GM19238 (cell line): Measurements from ENCODE around the gene TMPRSS11E.
"Not testable (repeated sequence)": the region's sequence is repeated elsewhere in the genome, so short reads cannot be mapped to it uniquely, and the experiment has no call there.

Experiments used
- DNase-seq: peaks from one replicate; pipeline ENCODE4 v3.0.0; 2011; ENCODE audit warnings: low spot score; ENCODE audit not compliant: insufficient read length

Gene TMPRSS11E

DNA sequence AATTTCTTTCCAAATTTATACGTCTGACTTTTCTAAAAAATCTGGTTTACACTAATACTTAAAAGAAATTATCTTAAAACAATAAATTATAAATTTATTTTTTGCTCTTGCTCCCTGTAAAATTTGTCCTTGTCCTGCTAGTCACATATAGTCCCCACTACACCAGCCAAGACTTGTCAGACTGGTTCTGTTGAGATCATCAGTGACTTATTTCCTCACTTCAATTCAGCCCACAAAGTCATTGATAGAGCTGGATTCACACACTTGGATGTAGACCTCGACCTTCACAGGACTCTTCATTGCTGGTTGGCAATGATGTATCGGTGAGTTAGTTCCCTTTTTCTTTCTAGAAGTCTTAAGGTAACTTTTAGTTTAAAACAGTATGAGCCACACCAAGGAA lies at the start of gene TMPRSS11E:
Gene TMPRSS11E (plus strand): TSS at position 263 of the 400 bp plus-strand sequence. CDS start 50 bp downstream, at position 313.
- no peak for DNase-seq

- DNase-seq: no peak
Measured at GRCh38 chr4:68399306-68399705, 48.0 kb upstream of the TMPRSS11E start.

- DNase-seq: no peak
Measured at GRCh38 chr4:68401231-68401630, 46.0 kb upstream of the TMPRSS11E start.

- no peak for DNase-seq
Measured at GRCh38 chr4:68404153-68404552, 43.1 kb upstream of the TMPRSS11E start.

DNA sequence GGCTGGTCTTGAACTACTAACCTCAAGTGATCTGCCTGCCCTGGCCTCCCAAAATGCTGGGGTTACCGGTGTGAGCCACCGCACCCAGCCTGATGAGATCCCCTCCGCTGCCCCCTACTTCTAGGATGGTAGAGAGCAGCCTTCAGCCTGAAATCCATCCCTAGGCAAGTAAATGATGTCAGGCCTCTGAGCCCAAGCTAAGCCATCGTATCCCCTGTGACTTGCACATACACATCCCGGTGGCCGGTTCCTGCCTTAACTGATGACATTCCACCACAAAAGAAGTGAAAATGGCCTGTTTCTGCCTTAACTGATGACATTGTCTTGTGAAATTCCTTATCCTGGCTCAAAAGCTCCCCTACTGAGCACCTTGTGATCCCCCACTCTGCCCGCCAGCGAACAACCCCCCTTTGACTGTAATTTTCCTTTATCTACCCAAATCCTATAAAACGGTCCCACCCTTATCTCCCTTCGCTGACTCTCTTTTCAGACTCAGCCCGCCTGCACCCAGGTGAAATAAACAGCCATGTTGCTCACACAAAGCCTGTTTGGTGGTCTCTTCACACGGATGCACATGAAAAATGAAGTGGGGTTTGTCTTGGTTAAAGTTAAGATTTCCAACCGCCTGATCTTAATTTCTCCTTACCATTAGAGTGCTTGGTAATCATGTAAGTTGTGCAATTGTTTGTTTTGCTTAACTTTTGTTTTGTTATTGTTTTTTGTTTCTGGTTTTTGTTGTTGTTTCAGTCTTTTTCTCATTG lies 41.4 kb upstream of the TMPRSS11E start:
- not testable (repeated sequence) for DNase-seq

GRCh38 chr4:68406479-68406859 lies 40.8 kb upstream of the TMPRSS11E start:
- DNase-seq: no peak

DNA sequence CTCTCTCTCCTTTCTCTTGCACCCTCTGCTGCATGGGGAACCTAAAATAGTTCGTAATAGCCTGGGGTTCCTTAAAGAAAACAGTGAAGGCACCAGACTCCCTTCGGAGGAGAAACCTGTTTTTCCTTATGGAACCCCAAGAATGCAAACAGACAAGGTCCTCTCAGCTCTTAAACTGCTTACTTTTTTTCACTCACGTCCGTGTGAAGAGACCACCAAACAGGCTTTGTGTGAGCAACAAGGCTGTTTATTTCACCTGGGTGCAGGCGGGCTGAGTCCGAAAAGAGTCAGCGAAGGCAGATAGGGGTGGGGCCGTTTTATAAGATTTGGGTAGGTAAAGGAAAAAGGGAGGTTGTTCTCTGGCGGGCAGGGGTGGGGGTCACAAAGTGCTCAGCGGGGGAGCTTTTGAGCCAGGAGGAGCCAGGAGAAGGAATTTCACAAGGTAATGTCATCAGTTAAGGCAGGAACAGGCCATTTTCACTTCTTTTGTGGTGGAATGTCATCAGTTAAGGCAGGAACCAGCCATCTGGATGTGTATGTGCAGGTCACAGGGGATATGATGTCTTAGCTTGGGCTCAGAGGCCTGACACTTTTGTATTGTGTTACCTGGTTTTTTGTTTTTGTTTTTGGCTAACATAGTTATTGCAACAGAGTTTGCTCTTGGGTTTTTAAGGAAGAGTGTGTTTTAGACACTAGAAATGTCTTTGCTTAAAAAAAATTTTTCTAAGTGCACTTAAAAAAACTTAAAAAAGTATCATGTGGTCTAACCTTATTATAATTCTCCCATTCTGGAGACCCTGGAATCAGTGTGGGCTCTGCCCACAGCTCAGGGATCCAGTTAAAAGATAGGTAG lies 40.0 kb upstream of the TMPRSS11E start:
- DNase-seq: not testable (repeated sequence)

DNA sequence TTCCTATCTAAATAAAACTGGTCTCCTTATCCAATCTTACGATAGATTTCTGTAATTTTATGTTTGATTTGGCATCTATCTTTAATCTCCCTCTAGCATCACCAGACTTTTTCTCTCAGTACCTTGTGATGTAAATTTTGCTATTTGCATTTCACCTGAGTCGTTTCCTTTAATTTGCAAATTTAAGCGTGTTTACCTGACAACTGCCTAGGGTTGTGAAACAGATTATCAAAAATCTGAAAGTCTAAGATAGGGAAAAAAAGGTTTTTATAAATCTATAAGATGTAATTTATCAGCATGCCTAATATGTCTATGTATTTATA lies 39.4 kb upstream of the TMPRSS11E start:
- DNase-seq: no peak

DNA sequence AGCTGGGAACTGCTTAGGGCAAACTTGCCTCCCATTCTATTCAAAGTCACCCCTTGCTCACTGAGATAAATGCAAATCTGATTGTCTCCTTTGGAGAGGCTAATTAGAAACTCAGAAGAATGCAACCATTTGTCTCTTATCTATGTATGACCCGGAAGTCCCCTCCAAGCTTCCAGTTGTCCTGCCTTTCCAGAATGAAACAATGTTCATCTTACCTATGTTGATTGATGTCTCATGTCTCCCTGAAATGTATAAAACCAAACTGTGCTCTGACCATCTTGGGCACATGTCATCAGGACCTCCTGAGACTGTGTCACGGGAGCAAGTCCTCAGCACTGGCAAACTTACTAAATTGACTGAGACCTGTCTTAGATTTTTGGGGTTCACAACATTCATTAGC lies 37.1 kb upstream of the TMPRSS11E start:
- DNase-seq: no peak

GRCh38 chr4:68410643-68411042 lies 36.6 kb upstream of the TMPRSS11E start:
- no peak for DNase-seq

DNA sequence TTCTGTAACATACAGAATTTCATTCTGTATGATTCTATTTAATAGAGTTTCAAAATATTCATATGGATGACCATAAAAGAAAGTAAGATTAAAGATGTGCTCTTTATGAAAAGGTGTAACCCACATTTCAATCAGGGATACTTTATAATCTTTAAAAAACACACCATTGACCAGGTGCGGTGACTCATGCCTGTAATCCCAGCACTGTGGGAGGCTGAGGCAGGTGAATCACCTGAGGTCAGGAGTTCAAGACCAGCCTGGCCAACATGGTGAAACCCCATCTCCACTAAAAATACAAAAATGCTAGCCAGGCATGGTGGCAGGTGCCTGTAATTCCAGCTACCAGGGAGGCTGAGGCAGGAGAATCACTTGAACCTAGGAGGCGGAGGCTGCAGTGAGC lies 35.2 kb upstream of the TMPRSS11E start:
- DNase-seq: not testable (repeated sequence)

DNA sequence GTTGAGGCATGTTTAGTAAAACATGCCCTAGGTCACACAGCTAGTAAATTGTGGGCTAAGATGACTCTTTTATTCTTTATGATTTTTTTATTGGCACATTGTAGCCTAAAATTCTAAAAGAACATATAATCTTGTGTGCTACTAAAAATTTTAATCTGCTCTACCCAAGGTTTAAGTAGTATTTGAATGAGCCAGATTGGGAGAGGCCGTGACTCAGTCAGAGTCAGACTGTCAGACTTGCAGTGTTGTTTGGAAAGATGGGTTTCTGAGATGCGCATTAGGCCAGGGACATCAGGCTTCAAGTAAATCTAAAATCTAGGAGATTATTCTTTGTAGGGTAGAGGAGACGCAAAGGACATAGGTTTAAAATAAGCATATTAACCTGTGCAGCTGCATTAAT lies 30.7 kb upstream of the TMPRSS11E start:
- DNase-seq: no peak

DNA sequence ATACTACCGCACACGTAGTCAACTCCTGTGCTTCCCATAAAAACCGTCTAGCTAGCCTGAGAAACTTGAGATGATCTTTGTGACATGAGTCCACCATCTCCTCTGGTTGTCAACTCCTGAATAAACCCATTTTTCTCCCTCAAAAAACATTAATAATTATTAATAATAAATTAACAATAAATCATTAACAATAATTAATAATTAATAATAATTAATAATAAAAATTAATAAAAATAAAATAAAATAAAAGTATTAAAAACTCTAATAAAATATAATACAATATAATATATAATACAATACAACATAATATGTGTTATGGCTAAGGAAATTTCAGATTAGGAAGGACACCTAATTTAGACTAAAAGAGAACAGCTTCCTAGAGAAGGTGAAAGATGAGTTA lies 20.7 kb upstream of the TMPRSS11E start:
- no peak for DNase-seq

DNA sequence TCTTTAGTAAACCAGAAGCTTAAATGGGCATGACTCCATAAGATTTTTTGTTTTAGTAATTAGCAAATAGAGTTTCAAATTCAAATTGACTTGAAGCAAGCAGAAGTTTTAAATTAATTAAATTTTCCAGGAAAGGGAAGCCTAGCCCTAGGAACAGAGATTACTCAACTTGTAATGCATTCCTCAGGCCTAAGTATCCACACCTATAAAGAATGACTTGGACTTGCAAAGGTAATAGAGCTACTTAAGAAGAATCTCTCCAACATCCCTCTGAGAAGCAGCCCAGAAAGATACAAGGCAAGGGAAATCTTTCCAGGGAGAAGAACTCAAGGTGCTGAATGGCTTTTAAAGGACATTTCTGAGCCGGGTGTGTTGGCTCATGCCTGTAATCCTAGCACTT lies 16.9 kb upstream of the TMPRSS11E start:
- DNase-seq: no peak

GRCh38 chr4:68432320-68432719 lies 14.9 kb upstream of the TMPRSS11E start:
- no peak for DNase-seq

- no peak for DNase-seq
Measured at GRCh38 chr4:68433582-68433981, 13.7 kb upstream of the TMPRSS11E start.

DNA sequence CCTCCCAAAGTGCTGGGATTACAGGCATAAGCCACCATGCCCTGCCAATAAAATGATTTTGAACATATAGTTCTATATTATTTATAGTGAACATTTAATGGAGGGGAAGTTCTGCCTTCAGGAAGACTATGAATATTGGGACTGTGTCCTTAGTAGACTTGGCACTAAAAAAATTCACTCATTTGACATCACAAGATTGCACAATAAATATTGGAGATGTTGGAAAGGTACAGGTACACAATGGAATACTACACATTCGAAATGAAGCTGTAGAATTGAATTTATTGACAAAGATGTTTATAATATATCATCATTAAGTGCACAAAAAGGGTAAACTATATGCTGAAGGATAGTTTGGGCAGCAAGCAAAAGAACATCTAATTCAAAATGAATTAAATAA lies 13.0 kb upstream of the TMPRSS11E start:
- DNase-seq: no peak

DNA sequence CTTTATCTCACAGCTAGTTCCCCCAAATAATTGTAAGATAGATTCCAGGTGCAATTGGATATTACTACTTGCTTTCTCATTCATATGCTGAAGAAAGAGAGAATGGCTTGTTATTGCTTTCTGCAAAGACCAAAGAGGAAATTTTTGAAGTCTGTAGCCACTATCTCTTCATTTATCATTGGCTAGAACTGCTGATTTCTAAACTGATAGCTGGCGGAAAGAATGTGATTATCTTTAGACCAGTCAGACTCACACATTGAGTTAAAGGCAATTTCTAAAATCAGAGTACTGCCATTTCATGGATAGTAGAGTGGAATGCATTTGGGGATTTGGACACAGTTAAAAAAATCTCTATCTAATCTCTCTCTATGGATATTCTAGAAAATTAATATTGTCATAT lies 12.4 kb upstream of the TMPRSS11E start:
- DNase-seq: no peak

DNA sequence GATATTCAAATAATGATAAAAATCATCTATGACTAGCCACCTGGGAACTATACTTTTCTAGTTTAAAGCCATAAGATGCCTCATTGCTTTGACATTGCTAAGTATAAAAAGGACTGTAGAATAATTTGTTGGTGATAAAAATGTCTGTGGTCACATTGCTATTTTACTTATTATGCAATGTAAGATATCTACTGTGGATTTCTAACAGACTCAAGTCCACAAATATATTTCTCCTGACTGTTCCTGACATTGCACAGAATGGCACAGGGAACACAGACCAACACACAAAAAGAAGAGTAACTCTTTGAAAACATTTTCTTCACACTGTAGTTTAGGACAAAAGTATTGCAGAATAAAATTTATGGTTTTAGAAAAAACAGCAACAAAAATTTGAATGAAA lies 2.2 kb upstream of the TMPRSS11E start:
- DNase-seq: no peak

- DNase-seq: no peak
Measured at GRCh38 chr4:68451246-68452211, 4.3 kb downstream of the TMPRSS11E start.

DNA sequence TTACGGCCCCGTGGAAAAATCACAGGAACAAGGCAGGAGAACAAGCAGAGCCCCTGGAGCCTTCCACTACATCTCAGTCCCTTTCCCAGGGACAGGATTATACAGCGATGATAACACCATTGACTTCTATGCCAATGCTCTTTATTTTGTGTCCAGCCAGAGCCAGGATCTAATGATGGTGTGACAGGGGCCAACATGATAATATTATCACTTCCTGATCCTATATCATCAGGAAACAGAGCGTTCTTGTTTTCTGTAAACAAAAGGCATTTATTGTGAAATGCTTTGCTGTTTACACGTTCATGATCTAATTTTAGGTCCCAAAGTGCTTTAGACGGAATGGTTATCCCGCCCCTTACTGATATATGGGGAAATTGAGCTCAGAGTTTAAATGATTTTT lies 12.8 kb downstream of the TMPRSS11E start:
- DNase-seq: no peak

- no peak for DNase-seq
Measured at GRCh38 chr4:68461790-68462189, 14.5 kb downstream of the TMPRSS11E start.
